Measurements from ENCODE around the gene TAMALIN.

- no peak for TF ChIP-seq CTCF (IDR thresholded peaks at IDR 0.05; ENCODE audit: low read depth, low read length, poor library complexity, severe bottlenecking)
- no peak for TF ChIP-seq EZH2phosphoT487 (IDR thresholded peaks at IDR 0.05; ENCODE audit: borderline replicate concordance, low read length)
Measured at GRCh38 chr12:52063981-52064649, 57.4 kb downstream of the TAMALIN start.

All from DOHH2 (cell line).